IMR-90 (cell line): ENCODE measurements around the gene MTA2. TPM values are rescaled to one million over a fixed set of nuclear protein-coding genes. Genes with fewer than 3 reads are reported as not detected.

Experiments
- ATAC-seq: fragments of 200-7000 bp; cut with Tn5 transposase; 2 replicates; pipeline ENCODE4 v1.9.1; 2020; ENCODE audit warnings: low read depth, mild to moderate bottlenecking, moderate library complexity
- BruUV-seq: library from RNA; stranded (reverse); fragments of 400-500 nt; replicated peaks from 2 replicates; lab custom pipeline; 2021; lab: Mats Ljungman, UMichigan
- CTCF ChIA-PET: fragments of 300-600 bp; formaldehyde crosslinking; extraction: SDS; loops from one replicate; lab custom pipeline; 2021; ENCODE audit warnings: antibody characterized with exemption; lab: Yijun Ruan, JAX
- POLR2A ChIA-PET: fragments of 300-600 bp; sonication (Branson Sonifier 250); formaldehyde crosslinking; loops from one replicate; lab custom pipeline; 2022; ENCODE audit warnings: antibody characterized with exemption; ENCODE audit not compliant: unreplicated experiment; lab: Charles Lee
- DNase-seq: peaks from one replicate; pipeline ENCODE4 v3.0.0; 2013
- H2AFZ ChIP-seq: replicated peaks from 2 replicates; pipeline ENCODE3; 2013; ENCODE audit warnings: low read length, mild to moderate bottlenecking; ENCODE audit not compliant: poor library complexity
- H2AK5ac ChIP-seq: 2 replicates; pipeline ENCODE4 v1.6.1; 2013; ENCODE audit warnings: low read depth, low read length, inconsistent platforms
- H2AK9ac ChIP-seq: replicated peaks from 2 replicates; pipeline ENCODE3; 2013; ENCODE audit warnings: mild to moderate bottlenecking, low read depth, low read length, moderate library complexity; ENCODE audit not compliant: poor library complexity
- H2BK120ac ChIP-seq: 2 replicates; pipeline ENCODE4 v1.6.1; 2013; ENCODE audit warnings: low read depth, low read length, inconsistent platforms
- H2BK15ac ChIP-seq: 3 replicates; pipeline ENCODE4 v1.6.1; 2013; ENCODE audit warnings: low read depth, low read length, inconsistent platforms
- H2BK20ac ChIP-seq: 2 replicates; pipeline ENCODE4 v1.6.1; 2013; ENCODE audit warnings: low read depth, mild to moderate bottlenecking, inconsistent platforms, low read length, moderate library complexity
- H2BK5ac ChIP-seq: 2 replicates; pipeline ENCODE4 v1.6.1; 2013; ENCODE audit warnings: mild to moderate bottlenecking, low read depth, low read length, inconsistent platforms; ENCODE audit not compliant: poor library complexity, severe bottlenecking
- H3K14ac ChIP-seq: replicated peaks from 2 replicates; pipeline ENCODE4 v1.6.1; 2013; ENCODE audit warnings: low read depth, low read length, inconsistent platforms
- H3K18ac ChIP-seq: 2 replicates; pipeline ENCODE4 v1.6.1; 2013; ENCODE audit warnings: low read depth, low read length, control low read depth
- H3K23ac ChIP-seq: 2 replicates; pipeline ENCODE4 v1.6.1; 2013; ENCODE audit warnings: low read depth, low read length, inconsistent platforms
- H3K27ac ChIP-seq: 2 replicates; pipeline ENCODE4 v1.5.1; 2013; ENCODE audit warnings: mild to moderate bottlenecking, control low read depth, low read length; ENCODE audit not compliant: insufficient read depth
- H3K27me3 ChIP-seq: 2 replicates; pipeline ENCODE4 v1.6.1; 2013; ENCODE audit warnings: low read length; ENCODE audit not compliant: control insufficient read depth, insufficient read depth
- H3K36me3 ChIP-seq: 2 replicates; pipeline ENCODE4 v1.6.1; 2013; ENCODE audit warnings: low read length, mixed read lengths; ENCODE audit not compliant: control insufficient read depth, insufficient read depth
- H3K4ac ChIP-seq: 2 replicates; pipeline ENCODE4 v1.6.1; 2013; ENCODE audit warnings: low read depth, low read length, inconsistent platforms
- H3K4me1 ChIP-seq: 2 replicates; pipeline ENCODE4 v1.6.1; 2013; ENCODE audit warnings: low read length, mixed read lengths; ENCODE audit not compliant: control insufficient read depth, insufficient read depth
- H3K4me2 ChIP-seq: 2 replicates; pipeline ENCODE4 v1.6.1; 2013; ENCODE audit warnings: low read depth, mild to moderate bottlenecking, control low read depth, low read length, moderate library complexity
- H3K4me3 ChIP-seq: 2 replicates; pipeline ENCODE4 v1.5.1; 2013; ENCODE audit warnings: low read depth, mild to moderate bottlenecking, control low read depth, low read length, moderate library complexity; ENCODE audit not compliant: insufficient read depth
- H3K56ac ChIP-seq: 2 replicates; pipeline ENCODE4 v1.6.1; 2013; ENCODE audit warnings: low read length, inconsistent platforms; ENCODE audit not compliant: insufficient read depth; ENCODE audit errors: extremely low read depth
- H3K79me1 ChIP-seq, 2 experiments: 2 replicates each; pipeline ENCODE4 v1.6.1; 2013; ENCODE audit warnings: low read length in 2 of 2, inconsistent platforms in 1 of 2, low read depth in 1 of 2
- H3K9ac ChIP-seq: 2 replicates; pipeline ENCODE4 v1.6.1; 2013; ENCODE audit warnings: low read depth, low read length, control low read depth
- H3K9me1 ChIP-seq: 2 replicates; pipeline ENCODE4 v1.6.1; 2013; ENCODE audit warnings: low read length, inconsistent platforms; ENCODE audit not compliant: insufficient read depth
- H3K9me3 ChIP-seq: 2 replicates; pipeline ENCODE4 v1.6.1; 2013; ENCODE audit warnings: low read length; ENCODE audit not compliant: control insufficient read depth, insufficient read depth
- H4K20me1 ChIP-seq: 2 replicates; pipeline ENCODE4 v1.6.1; 2013; ENCODE audit warnings: low read length, inconsistent platforms; ENCODE audit not compliant: insufficient read depth
- H4K5ac ChIP-seq: 2 replicates; pipeline ENCODE4 v1.6.1; 2013; ENCODE audit warnings: mild to moderate bottlenecking, low read depth, low read length, control low read depth
- H4K8ac ChIP-seq, 2 experiments: 2 replicates each; pipeline ENCODE4 v1.6.1; 2013; ENCODE audit warnings: low read depth in 2 of 2, low read length in 2 of 2, control low read depth in 1 of 2, inconsistent platforms in 1 of 2
- H4K91ac ChIP-seq: 2 replicates; pipeline ENCODE4 v1.6.1; 2013; ENCODE audit warnings: low read depth, low read length, inconsistent platforms; ENCODE audit not compliant: insufficient read depth
- CEBPB ChIP-seq: IDR thresholded peaks from 2 replicates; pipeline ENCODE4 v1.6.1; 2012; ENCODE audit warnings: low read depth, low read length, improper control_type of control experiment
- CHD1 ChIP-seq: IDR thresholded peaks from 2 replicates; pipeline ENCODE4 v1.6.1; 2012; ENCODE audit warnings: low read depth, low read length, improper control_type of control experiment
- CTCF ChIP-seq: conservative IDR thresholded peaks from 2 replicates; pipeline ENCODE4 v1.5.1; 2012; ENCODE audit warnings: mild to moderate bottlenecking, low read depth, low read length, improper control_type of control experiment
- ELK1 ChIP-seq: fragments of 150-350 bp; IDR thresholded peaks from 2 replicates; pipeline ENCODE4 v1.6.1; 2016; ENCODE audit warnings: low read depth, mild to moderate bottlenecking, low read length, moderate library complexity, borderline replicate concordance
- FOS ChIP-seq: fragments of 150-350 bp; IDR thresholded peaks from 2 replicates; pipeline ENCODE4 v1.6.1; 2016; ENCODE audit warnings: low read depth, low read length
- MAFK ChIP-seq: IDR thresholded peaks from 2 replicates; pipeline ENCODE4 v1.6.1; 2012; ENCODE audit warnings: low read depth, low read length, improper control_type of control experiment
- MAZ ChIP-seq: IDR thresholded peaks from 2 replicates; pipeline ENCODE4 v1.6.1; 2012; ENCODE audit warnings: low read depth, mild to moderate bottlenecking, low read length, improper control_type of control experiment, moderate library complexity, borderline replicate concordance
- MXI1 ChIP-seq: IDR thresholded peaks from 2 replicates; pipeline ENCODE4 v1.6.1; 2012; ENCODE audit warnings: low read depth, mild to moderate bottlenecking, low read length, moderate library complexity, borderline replicate concordance
- NFE2L2 ChIP-seq: fragments of 150-350 bp; IDR thresholded peaks from 2 replicates; pipeline ENCODE4 v1.6.1; 2016; ENCODE audit warnings: low read depth, mild to moderate bottlenecking, low read length
- POLR2A ChIP-seq: IDR thresholded peaks from 2 replicates; pipeline ENCODE4 v1.6.1; 2012; ENCODE audit warnings: mild to moderate bottlenecking, low read depth, low read length
- RAD21 ChIP-seq: IDR thresholded peaks from 2 replicates; pipeline ENCODE4 v1.6.1; 2012; ENCODE audit warnings: low read length, improper control_type of control experiment
- RCOR1 ChIP-seq: IDR thresholded peaks from 2 replicates; pipeline ENCODE4 v1.6.1; 2012; ENCODE audit warnings: mild to moderate bottlenecking, low read length, improper control_type of control experiment; ENCODE audit not compliant: insufficient replicate concordance
- RFX5 ChIP-seq: IDR thresholded peaks from 2 replicates; pipeline ENCODE4 v1.8.0; 2012; ENCODE audit warnings: low read depth, mild to moderate bottlenecking, low read length, moderate library complexity
- SMC3 ChIP-seq: fragments of 150-350 bp; IDR thresholded peaks from 2 replicates; pipeline ENCODE4 v1.6.1; 2016; ENCODE audit warnings: low read depth, mild to moderate bottlenecking, antibody characterized with exemption, low read length, moderate library complexity
- USF2 ChIP-seq: fragments of 150-350 bp; IDR thresholded peaks from 2 replicates; pipeline ENCODE4 v1.6.1; 2017; ENCODE audit warnings: mild to moderate bottlenecking, antibody characterized with exemption, low read length, low read depth
- WGBS, 2 experiments: methylation state at CpG; one replicate each; pipeline versions ENCODE4 v1.1.5 to v1.1.7; 2013; ENCODE audit warnings: missing lambda C conversion rate in 2 of 2; ENCODE audit not compliant: insufficient read length in 1 of 2; ENCODE audit errors: extremely low coverage in 2 of 2; 5-methylcytosine and 5-hydroxymethylcytosine counted together
- dilution Hi-C: fragments of 300-500 bp; cut with HindIII; formaldehyde crosslinking; loops from one replicate; pipeline ENCODE4 v1.14.3; 2018; ENCODE audit warnings: low sequenced_read_pairs; ENCODE audit not compliant: unreplicated experiment
- in situ Hi-C: fragments of 300-500 bp; cut with MboI; formaldehyde crosslinking; loops from 3 replicates; pipeline ENCODE4 v1.14.3; 2019; ENCODE audit warnings: low sequenced_read_pairs, inconsistent platforms, mixed read lengths
- intact Hi-C: fragments of 100-400 bp; cut with micrococcal nuclease; formaldehyde crosslinking; loops from 2 replicates; pipeline ENCODE4 v1.10.0; 2022
- polyA plus RNA-seq, 3 experiments: library from polyadenylated mRNA; depleted of rRNA; stranded (reverse); fragments of >200 nt; gene quantifications; 2 replicates each; pipeline ENCODE4 v1.2.3, GENCODE V29; 2012; ENCODE audit warnings: low replicate concordance in 1 of 3
- total RNA-seq: library from RNA; depleted of rRNA; stranded (reverse); fragments of >200 nt; gene quantifications from 2 replicates; pipeline ENCODE4 v1.2.3, GENCODE V29; 2012

Gene MTA2
- total and polyA plus RNA-seq, 2 of the 4 experiments (the other 2 are of a cell fraction) = 34.8 to 136 TPM

GRCh38 chr11:62553839-62554361 lies 47.8 kb downstream of the MTA2 start:
- Histone ChIP-seq H4K8ac (peak overlapping the region; percentile 93 to 99), H2AK9ac (peak overlapping the region; percentile 96), H3K27me3 (no peaks in the 10 kb centered on the region), H3K9ac (peak overlapping the region; percentile 66), H3K4me3 (peak overlapping the region; percentile 26; the same call in 1 of the 2 replicates), H3K36me3 (peaks cover 7% of the 10 kb centered on the region), H4K20me1 (peaks cover 21% of the 10 kb centered on the region), H2BK120ac (peak overlapping the region; percentile 99), H4K5ac (peak overlapping the region; percentile 82), H3K23ac (peak overlapping the region; percentile 100), H2AK5ac (peak overlapping the region; percentile 99), H3K9me1 (peaks cover 27% of the 10 kb centered on the region), H3K27ac (peak overlapping the region; percentile 97), H3K18ac (peak overlapping the region; percentile 93), H3K9me3 (no peaks in the 10 kb centered on the region), H2AFZ (peak overlapping the region; percentile 92), H3K4ac (peak overlapping the region; percentile 98), H3K79me1 (peaks cover 12 to 56% of the 10 kb centered on the region in 2 experiments; a peak in 3 of 4 replicates), H2BK5ac (peak overlapping the region; percentile 99), H3K56ac (peak overlapping the region; percentile 99), H2BK15ac (peak overlapping the region; percentile 92), H2BK20ac (peak overlapping the region; percentile 99), H4K91ac (peak overlapping the region; percentile 99), H3K4me2 (peak overlapping the region; percentile 93), H3K14ac (peak overlapping the region; percentile 97), H3K4me1 (peaks cover 38% of the 10 kb centered on the region)
- intact Hi-C loops = no loop called here
- peak; percentile 92 for DNase-seq
- CTCF ChIA-PET = interaction anchor here (3.0 to 3.1 kb wide), 2 partner anchors 11 to 129 kb away, joined by 13 to 23 read pairs; no protein-coding TSS in a partner anchor
- BruUV-seq = no TSS peak
- POLR2A ChIA-PET = interaction anchor here (2.0 kb wide), 1 partner anchor 10 kb away, joined by 16 read pairs; no protein-coding TSS in a partner anchor
- dilution Hi-C loops = no loop called here
- ATAC-seq = peak; percentile 19
- in situ Hi-C loops = loop anchor here (5.0 kb wide), 1 partner anchor 132 kb away; no protein-coding TSS in a partner anchor
- no CpG with 5 or more reads among the region's 8 CpGs for WGBS, 2 experiments
- TF ChIP-seq POLR2A (no peak), MAFK (no peak), RFX5 (no peak; the same call in 1 of the 2 replicates), SMC3 (no peak), USF2 (no peak), FOS (no peak; the same call in 1 of the 2 replicates), MXI1 (0 out of 2 replicates have a peak, but pooled peaks have one; percentile 21), CEBPB (no peak; the same call in 1 of the 2 replicates), ELK1 (no peak), CTCF (no peak), RAD21 (no peak), RCOR1 (peak; percentile 17), MAZ (peak; percentile 16; the same call in 1 of the 2 replicates), CHD1 (no peak), NFE2L2 (no peak)
